CD4-positive, CD25-positive, alpha-beta regulatory T cell (primary cell): ENCODE data around the gene RHAG. TPM values are rescaled to one million over a fixed set of nuclear protein-coding genes. Genes with fewer than 3 reads are reported as not detected.
"Not testable (repeated sequence)": the region's sequence is repeated elsewhere in the genome, so short reads cannot be mapped to it uniquely, and the experiment has no call there.

Source experiments
- ATAC-seq, 2 donors: fragments of 150-1000 bp; cut with Tn5 transposase; one replicate each; pipeline ENCODE4 v1.10.0; 2021; ENCODE audit warnings: low read depth in 2 of 2, moderate number of reproducible peaks in 2 of 2, moderate library complexity in 1 of 2
- DNase-seq, 3 donors: peaks; one replicate each; pipeline versions ENCODE4 v3.0.0 to v3.0.0-alpha.2; 2012 to 2022; ENCODE audit warnings: mixed read lengths in 1 of 3
- H3K27ac ChIP-seq: one replicate; pipeline ENCODE4 v1.7.0; 2013; ENCODE audit warnings: mild to moderate bottlenecking, low read length; ENCODE audit not compliant: insufficient read depth, poor library complexity, severe bottlenecking
- H3K27me3 ChIP-seq: one replicate; pipeline ENCODE4 v1.7.0; 2013; ENCODE audit warnings: low read length; ENCODE audit not compliant: control insufficient read depth, insufficient read depth
- H3K36me3 ChIP-seq: one replicate; pipeline ENCODE4 v1.7.0; 2013; ENCODE audit warnings: mild to moderate bottlenecking, low read length, moderate library complexity; ENCODE audit not compliant: control insufficient read depth, insufficient read depth
- H3K4me1 ChIP-seq: 2 replicates; pipeline ENCODE4 v1.7.0; 2013; ENCODE audit warnings: mild to moderate bottlenecking, low read length; ENCODE audit not compliant: insufficient read depth, control insufficient read depth, poor library complexity, severe bottlenecking
- H3K4me3 ChIP-seq: one replicate; pipeline ENCODE4 v1.7.0; 2013; ENCODE audit warnings: low read depth, mild to moderate bottlenecking, low read length, moderate library complexity
- H3K9me3 ChIP-seq, 2 experiments: 1 replicate in 1 of 2; 2 replicates in 1 of 2; pipeline ENCODE4 v1.7.0; 2013; ENCODE audit warnings: low read length in 2 of 2, mild to moderate bottlenecking in 1 of 2, moderate library complexity in 1 of 2; ENCODE audit not compliant: control insufficient read depth in 2 of 2
- H3K27ac Mint-ChIP-seq, 3 donors: one replicate each; pipeline ENCODE4 v1.8.0; 2020 to 2022; ENCODE audit warnings: mild to moderate bottlenecking in 3 of 3, mixed read lengths in 3 of 3, moderate library complexity in 2 of 3
- H3K27me3 Mint-ChIP-seq: one replicate; pipeline ENCODE4 v1.8.0; 2022; ENCODE audit warnings: mild to moderate bottlenecking, mixed read lengths
- H3K36me3 Mint-ChIP-seq: one replicate; pipeline ENCODE4 v1.8.0; 2020; ENCODE audit warnings: mixed read lengths
- H3K4me1 Mint-ChIP-seq, 4 donors: one replicate each; pipeline ENCODE4 v1.8.0; 2020 to 2022; ENCODE audit warnings: mixed read lengths in 4 of 4, mild to moderate bottlenecking in 1 of 4
- H3K4me3 Mint-ChIP-seq, 4 donors: one replicate each; pipeline ENCODE4 v1.8.0; 2020 to 2022; ENCODE audit warnings: mild to moderate bottlenecking in 4 of 4, mixed read lengths in 4 of 4, moderate library complexity in 3 of 4
- H3K9me3 Mint-ChIP-seq, 7 donors: one replicate each; pipeline ENCODE4 v1.8.0; 2020 to 2022; ENCODE audit warnings: mixed read lengths in 7 of 7, mild to moderate bottlenecking in 3 of 7, moderate library complexity in 2 of 7
- polyA plus RNA-seq, 4 donors: library from polyadenylated mRNA; unstranded; fragments of 300-500 nt; fragmentation: Illumina TruSeq; gene quantifications; one replicate each; pipeline ENCODE4 v1.2.3, GENCODE V29; 2021
- total RNA-seq: library from RNA; stranded (reverse); gene quantifications from one replicate; pipeline ENCODE4 v1.2.3, GENCODE V29; 2022

Gene RHAG
- total and polyA plus RNA-seq, 5 donors from 2014 or later = not detected

GRCh38 chr6:49614144-49614543 is 22.5 kb downstream of the RHAG start:
- ATAC-seq, H3K4me1 Mint-ChIP-seq, H3K4me1 ChIP-seq, H3K9me3 Mint-ChIP-seq, H3K27me3 ChIP-seq, H3K27ac ChIP-seq, H3K27ac Mint-ChIP-seq, H3K36me3 Mint-ChIP-seq, H3K4me3 ChIP-seq, H3K4me3 Mint-ChIP-seq, DNase-seq, H3K36me3 ChIP-seq, H3K9me3 ChIP-seq, H3K27me3 Mint-ChIP-seq: not testable (repeated sequence)

- Mint-ChIP-seq H3K27me3 (no peaks in the 10 kb centered on the region), H3K4me1 (no peaks in the 10 kb centered on the region), H3K9me3 (peaks cover 0 to 3% (median 0%) of the 10 kb centered on the region in 7 donors), H3K36me3 (no peaks in the 10 kb centered on the region), H3K4me3 (no peak overlapping the region), H3K27ac (no peak overlapping the region)
- H3K36me3 ChIP-seq = no peaks in the 10 kb centered on the region
- no peaks in the 10 kb centered on the region for H3K27me3 ChIP-seq
- no peaks in the 10 kb centered on the region for H3K9me3 ChIP-seq
- H3K27ac ChIP-seq = no peak overlapping the region
- H3K4me3 ChIP-seq = no peak overlapping the region
- ATAC-seq (no peak), DNase-seq (no peak)
- no peaks in the 10 kb centered on the region for H3K4me1 ChIP-seq
Measured at GRCh38 chr6:49609285-49609684, 27.4 kb downstream of the RHAG start.

GRCh38 chr6:49608275-49608674 is 28.4 kb downstream of the RHAG start:
- not testable (repeated sequence) for H3K4me3 Mint-ChIP-seq, H3K27ac Mint-ChIP-seq, H3K27me3 ChIP-seq, H3K27me3 Mint-ChIP-seq, H3K36me3 Mint-ChIP-seq, ATAC-seq, H3K4me3 ChIP-seq, H3K4me1 ChIP-seq, H3K27ac ChIP-seq, DNase-seq, H3K36me3 ChIP-seq, H3K9me3 Mint-ChIP-seq, H3K9me3 ChIP-seq, H3K4me1 Mint-ChIP-seq

GRCh38 chr6:49607391-49607982 is 29.2 kb downstream of the RHAG start:
- no peaks in the 10 kb centered on the region for H3K4me1 Mint-ChIP-seq
- no peak for ATAC-seq

GRCh38 chr6:49606721-49607390 is 29.8 kb downstream of the RHAG start:
- H3K36me3 Mint-ChIP-seq = no peaks in the 10 kb centered on the region
- DNase-seq (peak in 2 of 3 donors; percentile 4 to 56), ATAC-seq (no peak)
- H3K9me3 Mint-ChIP-seq = peaks cover 0 to 3% (median 0%) of the 10 kb centered on the region in 7 donors
- H3K4me3 Mint-ChIP-seq = no peak overlapping the region
- H3K9me3 ChIP-seq = no peaks in the 10 kb centered on the region
- no peak overlapping the region for H3K4me3 ChIP-seq
- no peaks in the 10 kb centered on the region for H3K27me3 Mint-ChIP-seq
- no peak overlapping the region for H3K27ac Mint-ChIP-seq
- no peaks in the 10 kb centered on the region for H3K36me3 ChIP-seq
- no peaks in the 10 kb centered on the region for H3K27me3 ChIP-seq
- H3K27ac ChIP-seq = no peak overlapping the region
- no peaks in the 10 kb centered on the region for H3K4me1 Mint-ChIP-seq
- no peaks in the 10 kb centered on the region for H3K4me1 ChIP-seq

More at GRCh38 chr6:49607391-49607982, 29.2 kb downstream of the RHAG start:
- Mint-ChIP-seq H3K4me3 (no peak overlapping the region), H3K27ac (no peak overlapping the region), H3K27me3 (no peaks in the 10 kb centered on the region), H3K36me3 (no peaks in the 10 kb centered on the region), H3K9me3 (peaks cover 0 to 3% (median 0%) of the 10 kb centered on the region in 7 donors)
- H3K36me3 ChIP-seq = no peaks in the 10 kb centered on the region
- no peaks in the 10 kb centered on the region for H3K4me1 ChIP-seq
- no peaks in the 10 kb centered on the region for H3K9me3 ChIP-seq
- no peak overlapping the region for H3K4me3 ChIP-seq
- no peak overlapping the region for H3K27ac ChIP-seq
- no peaks in the 10 kb centered on the region for H3K27me3 ChIP-seq
- no peak for DNase-seq

- not testable (repeated sequence) for H3K36me3 ChIP-seq, H3K27me3 ChIP-seq, DNase-seq, H3K4me3 Mint-ChIP-seq, H3K27ac Mint-ChIP-seq, H3K36me3 Mint-ChIP-seq, H3K4me3 ChIP-seq, H3K9me3 ChIP-seq, H3K27me3 Mint-ChIP-seq, H3K9me3 Mint-ChIP-seq, ATAC-seq, H3K27ac ChIP-seq, H3K4me1 Mint-ChIP-seq, H3K4me1 ChIP-seq
Measured at GRCh38 chr6:49604080-49604479, 32.6 kb downstream of the RHAG start.

GRCh38 chr6:49587262-49587661 is 49.4 kb downstream of the RHAG start:
- not testable (repeated sequence) for H3K4me1 Mint-ChIP-seq, H3K9me3 Mint-ChIP-seq

GRCh38 chr6:49582529-49582928 is 54.1 kb downstream of the RHAG start:
- Histone ChIP-seq H3K27ac (no peak overlapping the region), H3K27me3 (no peaks in the 10 kb centered on the region), H3K4me3 (no peak overlapping the region), H3K9me3 (no peaks in the 10 kb centered on the region), H3K4me1 (no peaks in the 10 kb centered on the region), H3K36me3 (no peaks in the 10 kb centered on the region)
- no peak overlapping the region for H3K4me3 Mint-ChIP-seq
- no peak for ATAC-seq
- no peak for DNase-seq
- no peaks in the 10 kb centered on the region for H3K36me3 Mint-ChIP-seq
- H3K4me1 Mint-ChIP-seq = no peaks in the 10 kb centered on the region
- H3K27ac Mint-ChIP-seq = no peak overlapping the region
- peaks cover 0 to 3% (median 0%) of the 10 kb centered on the region in 7 donors for H3K9me3 Mint-ChIP-seq
- H3K27me3 Mint-ChIP-seq = no peaks in the 10 kb centered on the region

More at GRCh38 chr6:49587262-49587661, 49.4 kb downstream of the RHAG start:
- H3K4me3 ChIP-seq, H3K36me3 Mint-ChIP-seq, H3K27ac Mint-ChIP-seq, H3K9me3 ChIP-seq, ATAC-seq, DNase-seq, H3K27ac ChIP-seq, H3K27me3 ChIP-seq, H3K4me1 ChIP-seq, H3K27me3 Mint-ChIP-seq, H3K4me3 Mint-ChIP-seq, H3K36me3 ChIP-seq: not testable (repeated sequence)
